ENCODE measurements around the gene PITPNM2. TPM values are rescaled to one million over a fixed set of nuclear protein-coding genes. Genes with fewer than 3 reads are reported as not detected.

The PITPNM2 gene
- total and polyA plus RNA-seq, 2 of the 8 experiments (the other 6 are each of a cell fraction or from before 2014, with no cell fraction given), result 0.59 to 3.4 TPM

DNA sequence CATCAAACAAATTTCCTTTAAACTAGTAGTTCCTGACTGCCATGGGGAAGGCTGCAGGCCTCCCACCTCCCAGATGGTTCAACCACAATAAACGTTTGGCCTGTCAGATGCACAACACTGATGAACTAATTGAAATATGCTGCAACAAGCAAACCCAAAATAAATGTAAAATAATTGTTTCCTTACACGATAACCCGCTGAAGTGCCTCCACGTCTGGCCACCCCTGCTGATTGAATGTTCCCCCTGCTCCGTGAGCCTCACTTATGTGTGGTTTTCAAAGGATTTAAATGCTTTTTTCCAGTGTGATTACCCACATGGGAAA lies 8.4 kb downstream of the PITPNM2 start:
- H3K23ac ChIP-seq (ENCODE audit: insufficient read length), result no peak overlapping the region
- CTCF ChIA-PET (ENCODE audit: partially characterized antibody), result no interaction called here
- H3K79me1 ChIP-seq (ENCODE audit: low read depth, low read length), result no peaks in the 10 kb centered on the region
- WGBS, 2 experiments (ENCODE audit: extremely low coverage in 1 of 2, insufficient coverage in 1 of 2, insufficient read length in 1 of 2, insufficient replicate concordance in 2 of 2, low coverage in 1 of 2, low lambda C conversion rate in 2 of 2, missing lambda C conversion rate in 1 of 2), result 90% methylated on average over 5 of the region's 5 CpGs; no CpG with 5 or more reads in 1 of the 2 experiments
- H4K20me1 ChIP-seq (replicated peaks in 1 of 2; ENCODE audit: control insufficient read depth in 1 of 2, insufficient read depth in 2 of 2, low read length in 2 of 2), result no peaks in the 10 kb centered on the region
- peaks cover 0 to under 1% (median 0%) of the 10 kb centered on the region in 4 experiments; a peak in 1 of 7 replicates for H3K27me3 ChIP-seq (replicated peaks in 1 of 4; ENCODE audit: control insufficient read depth in 3 of 4, extremely low read depth in 1 of 4, insufficient read depth in 3 of 4, low read length in 3 of 4)
- POLR2A ChIA-PET (ENCODE audit: partially characterized antibody), result interaction anchor here (1.1 to 2.1 kb wide), 2 partner anchors 90 to 127 kb away, joined by 3 to 8 read pairs; partner anchors contain the start of genes MPHOSPH9 and MTRFR
- no peak overlapping the region for H4K91ac ChIP-seq (replicated peaks; ENCODE audit: insufficient read length, low read length)
- no peak for DNase-seq (ENCODE audit: low read depth in 1 of 2, low spot score in 2 of 2)
- H3K36me3 ChIP-seq (ENCODE audit: control insufficient read depth in 2 of 4, insufficient read depth in 4 of 4, low read length in 3 of 4), result no peaks in the 10 kb centered on the region
- H2BK20ac ChIP-seq (ENCODE audit: low read length), result no peak overlapping the region
- no peak overlapping the region for H2AFZ ChIP-seq (ENCODE audit: low read length)
- no peak overlapping the region for H2BK15ac ChIP-seq (ENCODE audit: low read length)
- H3K4me2 ChIP-seq (ENCODE audit: insufficient read depth in 1 of 2, low read depth in 2 of 2, low read length in 2 of 2), result no peak overlapping the region
- no peak overlapping the region for H2BK12ac ChIP-seq (ENCODE audit: low read depth, low read length)
- H4K5ac ChIP-seq (ENCODE audit: insufficient read length, low read depth, low read length), result no peak overlapping the region
- H2BK120ac ChIP-seq (replicated peaks; ENCODE audit: low read depth, low read length), result no peak overlapping the region
- H3K23me2 ChIP-seq (ENCODE audit: low read depth, low read length), result no peaks in the 10 kb centered on the region
- no peaks in the 10 kb centered on the region for H3K79me2 ChIP-seq (ENCODE audit: control insufficient read depth in 1 of 2, insufficient read depth in 2 of 2, low read length in 2 of 2)
- H3K18ac ChIP-seq (ENCODE audit: extremely low read depth, low read length), result no peak overlapping the region
- no peak overlapping the region for H3K9ac ChIP-seq (replicated peaks in 1 of 4; ENCODE audit: extremely low read depth in 1 of 4, low read depth in 3 of 4, low read length in 3 of 4)
- no peak overlapping the region for H3K4me3 ChIP-seq (ENCODE audit: extremely low read depth in 1 of 4, insufficient read depth in 2 of 4, low read depth in 3 of 4, low read length in 4 of 4)
- no peak overlapping the region for H4K8ac ChIP-seq (ENCODE audit: extremely low read depth, insufficient read depth, low read length)
- H3K4me1 ChIP-seq (replicated peaks in 1 of 4; ENCODE audit: control insufficient read depth in 3 of 4, insufficient read depth in 4 of 4, low read length in 3 of 4), result peaks cover 1 to 6% (median 4%) of the 10 kb centered on the region in 4 experiments; a peak in 4 of 7 replicates
- no peak overlapping the region for H3K27ac ChIP-seq (ENCODE audit: low read depth, low read length)
- no peak overlapping the region for H3K56ac ChIP-seq (replicated peaks; ENCODE audit: insufficient read length, low read depth, low read length)
- no peaks in the 10 kb centered on the region for H3K9me3 ChIP-seq (ENCODE audit: insufficient read depth in 2 of 2, low read depth in 1 of 2, low read length in 1 of 2)
- H3K4ac ChIP-seq (replicated peaks; ENCODE audit: insufficient read length, low read depth, low read length), result no peak overlapping the region
- H2BK5ac ChIP-seq (ENCODE audit: low read depth, low read length), result no peak overlapping the region
- FAIRE-seq, result no peak
- H2AK5ac ChIP-seq (ENCODE audit: low read depth, low read length), result no peak overlapping the region
- no peak overlapping the region for H3K14ac ChIP-seq (ENCODE audit: insufficient read length)
- no peak for TF ChIP-seq TEAD4 (IDR thresholded peaks at IDR 0.05; ENCODE audit: low read depth, low read length)
- TF ChIP-seq NANOG (IDR thresholded peaks at IDR 0.05; ENCODE audit: insufficient read depth, low read depth, low read length, poor library complexity, severe bottlenecking), result no peak

Measured in H1 (cell line).